ENCODE results near the gene FLT3LG.

DNA sequence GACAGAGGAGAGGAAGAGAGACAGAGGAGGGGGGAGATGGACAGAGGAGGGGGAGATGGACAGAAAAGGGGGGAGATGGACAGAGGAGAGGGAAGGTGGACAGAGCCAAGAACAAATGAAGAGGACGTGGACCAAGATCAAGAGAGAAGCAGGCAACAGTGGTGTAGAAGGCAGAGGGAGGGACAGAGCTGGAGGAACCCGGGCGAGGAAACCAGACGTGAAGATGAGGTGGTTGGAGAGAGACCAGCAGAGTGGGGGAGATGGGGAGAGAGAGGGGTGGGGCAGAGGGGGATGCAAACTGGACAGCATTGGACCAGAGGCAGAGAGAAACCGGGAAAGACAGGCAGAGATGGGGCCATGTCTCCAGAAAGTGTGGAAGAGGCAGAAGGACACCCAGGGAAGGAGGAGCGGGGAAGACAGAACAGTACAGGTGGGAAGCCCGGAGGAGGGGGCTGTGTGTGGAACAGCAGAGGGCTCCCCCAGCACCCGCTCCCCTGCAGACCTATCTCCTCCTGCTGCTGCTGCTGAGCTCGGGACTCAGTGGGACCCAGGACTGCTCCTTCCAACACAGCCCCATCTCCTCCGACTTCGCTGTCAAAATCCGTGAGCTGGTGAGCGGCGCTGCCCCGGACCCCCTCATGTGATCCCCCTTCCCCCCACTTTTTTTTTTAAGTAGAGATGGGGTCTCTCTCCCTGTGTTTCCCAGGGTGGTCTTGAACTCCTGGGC, 1.3 kb downstream of the FLT3LG start:
- TF ChIP-seq POLR2A (IDR thresholded peaks at IDR 0.05; ENCODE audit: low read depth) (no peak), EP300 (IDR thresholded peaks at IDR 0.05) (no peak), POLR2AphosphoS5 (IDR thresholded peaks at IDR 0.05) (no peak)
- TF ChIP-seq, protein P1, sequence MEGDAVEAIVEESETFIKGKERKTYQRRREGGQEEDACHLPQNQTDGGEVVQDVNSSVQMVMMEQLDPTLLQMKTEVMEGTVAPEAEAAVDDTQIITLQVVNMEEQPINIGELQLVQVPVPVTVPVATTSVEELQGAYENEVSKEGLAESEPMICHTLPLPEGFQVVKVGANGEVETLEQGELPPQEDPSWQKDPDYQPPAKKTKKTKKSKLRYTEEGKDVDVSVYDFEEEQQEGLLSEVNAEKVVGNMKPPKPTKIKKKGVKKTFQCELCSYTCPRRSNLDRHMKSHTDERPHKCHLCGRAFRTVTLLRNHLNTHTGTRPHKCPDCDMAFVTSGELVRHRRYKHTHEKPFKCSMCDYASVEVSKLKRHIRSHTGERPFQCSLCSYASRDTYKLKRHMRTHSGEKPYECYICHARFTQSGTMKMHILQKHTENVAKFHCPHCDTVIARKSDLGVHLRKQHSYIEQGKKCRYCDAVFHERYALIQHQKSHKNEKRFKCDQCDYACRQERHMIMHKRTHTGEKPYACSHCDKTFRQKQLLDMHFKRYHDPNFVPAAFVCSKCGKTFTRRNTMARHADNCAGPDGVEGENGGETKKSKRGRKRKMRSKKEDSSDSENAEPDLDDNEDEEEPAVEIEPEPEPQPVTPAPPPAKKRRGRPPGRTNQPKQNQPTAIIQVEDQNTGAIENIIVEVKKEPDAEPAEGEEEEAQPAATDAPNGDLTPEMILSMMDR (IDR thresholded peaks at IDR 0.05): no peak

Data from esophagus muscularis mucosa (tissue), 4 donors.